Immature natural killer cell (primary cell): Measurements from ENCODE around the gene EXPH5. TPM values are rescaled to one million over a fixed set of nuclear protein-coding genes. Genes with fewer than 3 reads are reported as not detected.

Experiments used
- DNase-seq, 3 donors: peaks; one replicate each; pipeline ENCODE4 v3.0.0; 2022; ENCODE audit warnings: mixed read lengths in 1 of 3
- H3K27ac Mint-ChIP-seq, 6 donors: one replicate each; pipeline ENCODE4 v1.8.0; 2020; ENCODE audit warnings: mixed read lengths in 6 of 6, mild to moderate bottlenecking in 5 of 6, inconsistent platforms in 4 of 6, moderate library complexity in 3 of 6
- H3K27me3 Mint-ChIP-seq, 3 donors: one replicate each; pipeline ENCODE4 v1.8.0; 2020 to 2021; ENCODE audit warnings: low read depth in 3 of 3, mild to moderate bottlenecking in 3 of 3, mixed read lengths in 3 of 3, moderate library complexity in 3 of 3, inconsistent platforms in 1 of 3
- H3K36me3 Mint-ChIP-seq, 3 donors: one replicate each; pipeline ENCODE4 v1.8.0; 2020; ENCODE audit warnings: mixed read lengths in 3 of 3, inconsistent platforms in 2 of 3, mild to moderate bottlenecking in 2 of 3
- H3K4me1 Mint-ChIP-seq, 2 donors: one replicate each; pipeline ENCODE4 v1.8.0; 2020; ENCODE audit warnings: inconsistent platforms in 2 of 2, mild to moderate bottlenecking in 2 of 2, mixed read lengths in 2 of 2, moderate library complexity in 1 of 2
- H3K4me3 Mint-ChIP-seq, 5 donors: one replicate each; pipeline ENCODE4 v1.8.0; 2020; ENCODE audit warnings: mild to moderate bottlenecking in 5 of 5, mixed read lengths in 5 of 5, inconsistent platforms in 3 of 5, moderate library complexity in 3 of 5
- H3K9me3 Mint-ChIP-seq, 6 donors: one replicate each; pipeline ENCODE4 v1.8.0; 2020; ENCODE audit warnings: mild to moderate bottlenecking in 6 of 6, mixed read lengths in 6 of 6, inconsistent platforms in 4 of 6, moderate library complexity in 3 of 6
- polyA plus RNA-seq, 3 donors: library from polyadenylated mRNA; unstranded; fragments of 300-500 nt; fragmentation: Illumina TruSeq; gene quantifications; one replicate each; pipeline ENCODE4 v1.2.3, GENCODE V29; 2021

Gene EXPH5
- polyA plus RNA-seq, 3 donors from 2014 or later, result 1.0 to 2.6 (median 1.6) TPM

GRCh38 chr11:108474664-108475463 lies 118.7 kb downstream of the EXPH5 start:
- Mint-ChIP-seq H3K27me3 (peaks cover 0 to 2% (median 0%) of the 10 kb centered on the region in 3 donors), H3K4me3 (no peak overlapping the region)

GRCh38 chr11:108472681-108473080 lies 120.9 kb downstream of the EXPH5 start:
- H3K36me3 Mint-ChIP-seq, result peaks cover 10 to 29% (median 28%) of the 10 kb centered on the region in 3 donors
- H3K9me3 Mint-ChIP-seq, result no peaks in the 10 kb centered on the region
- no peak overlapping the region for H3K4me3 Mint-ChIP-seq
- H3K4me1 Mint-ChIP-seq, result peaks cover 0 to 8% of the 10 kb centered on the region in 2 donors
- H3K27ac Mint-ChIP-seq, result no peak overlapping the region
- DNase-seq, result no peak
- H3K27me3 Mint-ChIP-seq, result peaks cover 0 to 2% (median 0%) of the 10 kb centered on the region in 3 donors

More at GRCh38 chr11:108474664-108475463, 118.7 kb downstream of the EXPH5 start:
- Mint-ChIP-seq H3K36me3 (peaks cover 13 to 37% (median 32%) of the 10 kb centered on the region in 3 donors), H3K9me3 (no peaks in the 10 kb centered on the region), H3K4me1 (no peaks in the 10 kb centered on the region), H3K27ac (no peak overlapping the region)
- DNase-seq, result no peak

GRCh38 chr11:108468478-108468864 lies 125.1 kb downstream of the EXPH5 start:
- H3K4me1 Mint-ChIP-seq, result peaks cover 14 to 32% of the 10 kb centered on the region in 2 donors
- H3K36me3 Mint-ChIP-seq, result peaks cover 0 to 4% (median under 1%) of the 10 kb centered on the region in 3 donors
- H3K4me3 Mint-ChIP-seq, result peak overlapping the region in 4 of 5 donors; percentile 97 to 100 (median 99)
- peak overlapping the region; percentile 99 to 100 (median 100) for H3K27ac Mint-ChIP-seq
- DNase-seq, result no peak
- no peaks in the 10 kb centered on the region for H3K9me3 Mint-ChIP-seq
- H3K27me3 Mint-ChIP-seq, result peaks cover 3 to 11% (median 7%) of the 10 kb centered on the region in 3 donors

GRCh38 chr11:108467091-108467823 lies 126.3 kb downstream of the EXPH5 start, which contains the start of gene C11orf65:
TSS of gene C11orf65 (minus strand) at chr11:108467529. CDS start at chr11:108461559, 5,970 bp downstream.
- Mint-ChIP-seq H3K27me3 (peaks cover 3 to 11% (median 7%) of the 10 kb centered on the region in 3 donors), H3K9me3 (no peaks in the 10 kb centered on the region), H3K36me3 (no peaks in the 10 kb centered on the region), H3K4me1 (peaks cover 14 to 32% of the 10 kb centered on the region in 2 donors), H3K4me3 (peak within 1 kb of the TSS; percentile 97 to 100 (median 99)), H3K27ac (peak within 1 kb of the TSS; percentile 99 to 100 (median 100))
- DNase-seq, result peak; percentile 96 to 97 (median 97)

- peak in 1 of 3 donors; percentile 3 for DNase-seq
Observed at GRCh38 chr11:108466405-108466804, 127.2 kb downstream of the EXPH5 start.

More at GRCh38 chr11:108466405-108466804, 127.2 kb downstream of the EXPH5 start:
- H3K9me3 Mint-ChIP-seq, result no peaks in the 10 kb centered on the region
- peaks cover 3 to 11% (median 7%) of the 10 kb centered on the region in 3 donors for H3K27me3 Mint-ChIP-seq
- peaks cover 14 to 32% of the 10 kb centered on the region in 2 donors for H3K4me1 Mint-ChIP-seq
- peak overlapping the region; percentile 97 to 100 (median 99) for H3K4me3 Mint-ChIP-seq
- H3K36me3 Mint-ChIP-seq, result no peaks in the 10 kb centered on the region
- H3K27ac Mint-ChIP-seq, result peak overlapping the region; percentile 99 to 100 (median 100)

Other genes starting within 250 kb of the EXPH5 start
- 1 to 10 TPM in 1 of 3 donors, under 1 TPM in 1, not detected in 1; 0.37 to 1.7 TPM for gene C11orf65, start 126.2 kb downstream of the EXPH5 start, polyA plus RNA-seq
- 10 to 100 TPM; 10.4 to 17.1 (median 16.6) TPM for gene POGLUT3, start 95.4 kb downstream of the EXPH5 start, polyA plus RNA-seq
- 10 to 100 TPM; 11.8 to 17.2 (median 16.4) TPM for gene DDX10, start 71.3 kb upstream of the EXPH5 start, polyA plus RNA-seq